NAMALWA (cell line): Measurements from ENCODE around the gene RAB32.
"Not testable (repeated sequence)": the region's sequence is repeated elsewhere in the genome, so short reads cannot be mapped to it uniquely, and the experiment has no call there.

Experiments
- DNase-seq: peaks from one replicate; pipeline ENCODE4 v3.0.0-alpha.2; 2015; ENCODE audit warnings: low spot score

RAB32 gene

DNA sequence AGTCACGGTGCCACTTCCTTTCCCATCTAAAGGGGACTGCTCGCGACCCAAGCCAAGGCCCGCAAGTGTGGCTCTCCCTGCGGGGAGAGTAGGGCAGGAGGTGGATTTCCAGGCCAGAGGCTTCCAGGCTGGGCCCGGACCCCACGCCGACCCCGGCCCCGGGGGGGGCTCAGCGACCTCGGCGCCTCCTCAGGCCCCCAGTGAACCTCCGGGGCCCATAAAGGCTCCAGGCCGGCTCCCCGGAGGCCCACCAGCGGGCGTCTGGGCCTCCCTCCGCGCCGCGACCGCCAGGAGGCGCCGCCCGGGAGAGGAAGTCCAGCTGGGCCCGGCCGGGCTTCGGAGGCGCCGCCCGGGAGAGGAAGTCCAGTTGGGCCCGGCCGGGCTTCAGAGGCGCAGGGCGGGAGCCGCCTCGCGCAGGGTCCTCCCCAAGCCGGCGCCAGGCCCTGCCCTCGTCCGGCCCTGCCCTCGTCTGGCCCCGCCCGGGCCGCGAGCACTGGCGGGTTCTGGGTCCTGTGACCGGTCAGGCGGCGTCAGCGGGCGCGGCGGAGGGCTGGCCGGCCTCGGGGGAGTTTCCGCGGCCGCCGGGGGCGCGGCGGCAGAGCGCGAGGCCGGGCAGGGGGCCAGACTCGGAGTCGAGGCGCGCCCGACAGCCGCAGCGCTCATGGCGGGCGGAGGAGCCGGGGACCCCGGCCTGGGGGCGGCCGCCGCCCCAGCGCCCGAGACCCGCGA, at the start of gene RAB32:
RAB32 (plus strand) TSS at position 623 of the 729 bp plus-strand sequence; CDS start at position 662, 39 bp downstream.
- DNase-seq: no peak

DNA sequence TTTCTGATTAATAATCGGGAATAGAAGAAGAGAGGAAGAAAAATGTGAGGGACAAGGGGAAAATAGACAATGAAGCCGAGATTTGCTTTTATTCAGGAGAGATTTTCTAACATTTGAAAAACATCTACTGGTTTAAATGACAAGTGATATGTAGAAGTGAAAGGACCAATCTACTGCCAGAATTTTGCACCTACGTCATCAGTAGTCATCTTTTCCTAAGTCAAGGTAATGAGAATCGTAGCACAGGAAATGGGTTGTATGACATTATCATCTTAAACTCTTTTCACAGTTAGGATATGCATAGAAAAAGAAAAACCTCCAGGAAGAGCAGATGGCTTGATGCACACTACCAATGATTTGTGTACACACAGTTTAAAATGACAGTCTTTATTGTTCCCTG, 45.3 kb upstream of the RAB32 start:
- DNase-seq: no peak

DNA sequence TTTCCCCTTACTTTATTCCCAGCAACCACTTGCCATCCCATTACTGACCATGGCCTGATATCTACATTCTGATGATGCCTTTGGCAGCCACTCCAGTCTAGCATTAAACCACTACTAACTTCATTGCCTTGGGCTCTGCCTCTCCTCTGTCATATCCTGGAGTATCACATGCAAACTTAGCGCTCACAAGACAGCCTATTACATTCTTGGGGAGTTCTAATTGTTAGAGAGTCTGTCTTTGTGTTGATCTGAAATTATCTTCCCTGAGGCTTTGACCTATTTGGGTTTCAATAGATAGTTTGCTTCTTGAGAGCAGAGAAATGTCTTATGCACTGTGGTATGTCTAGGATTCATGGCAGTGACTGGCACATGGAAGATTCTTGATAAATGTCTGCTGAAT, 40.5 kb upstream of the RAB32 start:
- DNase-seq: no peak

DNA sequence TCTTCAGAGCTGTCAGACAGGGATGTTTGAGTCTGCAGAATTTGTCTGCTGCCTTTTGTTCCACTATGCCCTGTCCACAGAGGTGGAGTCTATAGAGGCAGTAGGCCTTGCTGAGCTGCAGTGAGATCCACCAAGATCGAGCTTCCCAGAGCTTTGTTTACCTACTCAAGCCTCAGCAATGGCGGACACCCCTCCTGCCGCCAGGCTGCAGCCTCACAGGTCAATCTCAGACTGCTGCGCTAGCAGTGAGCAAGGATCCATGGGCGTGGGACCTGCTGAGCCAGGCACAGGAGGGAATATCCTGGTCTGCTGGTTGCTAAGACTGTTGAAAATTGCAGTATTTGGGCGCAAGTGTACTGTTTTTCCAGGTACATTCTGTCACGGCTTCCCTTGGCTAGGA, 28.4 kb upstream of the RAB32 start:
- DNase-seq: no peak

DNA sequence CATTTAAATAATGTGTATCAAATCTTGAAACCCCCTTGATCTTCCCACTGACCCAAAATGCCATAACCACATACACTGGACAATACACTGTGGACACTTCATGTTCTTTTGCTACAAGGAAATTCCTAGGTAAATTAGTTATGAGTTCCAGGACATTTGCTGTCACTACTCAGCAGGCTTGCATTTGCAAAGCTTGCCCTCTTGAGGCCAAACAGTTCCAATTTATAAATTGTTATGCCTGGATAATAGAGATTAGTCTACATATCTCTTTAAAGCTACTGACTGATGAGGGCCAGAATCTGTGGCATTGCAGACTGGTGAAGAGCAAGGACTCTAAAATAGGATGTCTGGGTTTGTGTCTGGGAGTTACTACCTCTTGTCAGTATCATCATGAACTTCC, 17.4 kb upstream of the RAB32 start:
- no peak for DNase-seq

DNA sequence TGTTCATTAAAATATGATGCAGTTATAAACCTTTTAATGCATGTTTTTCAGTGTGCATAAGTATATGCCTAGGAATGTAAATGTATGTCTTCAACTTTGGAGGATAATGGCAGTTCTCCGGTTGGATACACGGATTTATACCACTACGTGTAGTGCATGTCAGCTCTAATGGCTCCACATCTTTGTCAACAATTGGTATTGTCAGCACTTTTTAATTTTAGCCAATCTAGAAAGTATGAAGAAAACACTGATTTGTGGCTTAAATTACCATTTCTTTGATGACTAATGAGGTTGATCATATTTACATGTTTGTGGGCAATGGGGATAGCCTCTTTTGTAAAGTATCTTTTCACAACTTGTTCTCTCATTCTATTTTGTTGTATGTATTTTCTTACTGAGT, 10.9 kb upstream of the RAB32 start:
- no peak for DNase-seq

DNA sequence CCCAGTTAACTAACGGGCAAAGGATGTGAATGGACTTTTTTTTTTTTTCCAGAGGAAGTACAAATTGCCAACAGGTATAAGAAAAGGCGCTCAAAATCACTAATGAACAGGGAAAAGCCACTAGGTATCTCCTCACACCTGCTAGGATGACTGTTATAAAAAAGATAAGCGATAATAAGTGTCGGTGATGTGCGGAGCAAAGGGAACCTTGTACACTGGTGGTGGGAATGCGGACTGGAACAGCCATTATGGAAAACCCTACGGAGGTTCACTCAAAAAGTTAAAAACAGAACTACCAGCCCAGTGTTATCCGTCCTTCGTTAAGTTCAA, 787 bp upstream of the RAB32 start:
- no peak for DNase-seq

DNA sequence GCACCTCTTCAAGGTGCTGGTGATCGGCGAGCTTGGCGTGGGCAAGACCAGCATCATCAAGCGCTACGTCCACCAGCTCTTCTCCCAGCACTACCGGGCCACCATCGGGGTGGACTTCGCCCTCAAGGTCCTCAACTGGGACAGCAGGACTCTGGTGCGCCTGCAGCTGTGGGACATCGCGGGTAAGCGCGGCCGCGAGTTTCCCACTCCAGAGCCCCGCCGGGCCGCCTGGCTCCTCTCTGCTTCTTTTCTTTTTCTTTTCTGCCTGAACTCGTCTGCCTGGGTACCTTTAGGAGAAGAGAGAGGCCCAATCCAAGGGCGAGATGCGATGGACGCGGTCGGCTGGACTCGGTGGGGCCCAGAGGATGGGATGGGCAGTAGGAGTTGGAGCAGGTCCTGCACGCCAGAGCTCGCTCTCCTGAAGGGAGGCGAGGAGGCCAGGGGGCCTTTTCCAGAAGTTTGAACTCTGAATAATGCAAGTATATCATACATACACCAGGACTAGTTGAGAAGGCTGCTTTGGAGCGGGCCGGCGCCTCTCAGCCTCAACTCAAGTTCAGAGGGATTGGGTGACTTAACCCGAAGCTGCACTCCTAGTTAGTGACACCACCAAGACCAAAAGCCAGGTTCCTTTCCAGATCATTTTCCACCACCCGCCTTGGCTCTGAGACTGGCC, 445 bp downstream of the RAB32 start:
- no peak for DNase-seq

DNA sequence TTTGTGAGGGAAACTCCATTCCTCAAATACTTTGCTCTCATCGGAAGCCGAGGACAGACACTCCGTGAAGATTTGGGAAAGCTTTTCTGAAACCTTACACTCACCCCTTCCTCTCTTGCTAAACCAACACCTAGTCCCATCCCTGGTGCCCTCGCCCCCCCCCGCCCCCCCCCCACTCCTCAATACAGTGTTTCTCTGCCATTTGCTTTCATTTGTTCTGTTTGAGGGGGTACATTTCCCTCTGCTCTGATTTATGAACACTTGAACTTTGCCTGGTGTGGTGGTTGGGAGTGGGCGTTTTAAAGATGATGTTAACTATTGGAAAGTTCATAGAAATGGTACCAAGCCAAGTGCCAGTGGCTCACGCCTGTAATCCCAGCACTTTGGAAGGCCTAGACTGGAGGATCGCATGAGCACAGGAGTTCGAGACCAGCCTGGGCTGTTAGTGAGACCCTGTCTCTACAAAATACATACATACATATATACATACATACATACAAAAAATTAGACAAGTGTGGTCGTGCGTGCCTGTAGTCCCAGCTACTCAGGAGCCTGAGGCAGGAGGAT, 1.1 kb downstream of the RAB32 start:
- DNase-seq: no peak

DNA sequence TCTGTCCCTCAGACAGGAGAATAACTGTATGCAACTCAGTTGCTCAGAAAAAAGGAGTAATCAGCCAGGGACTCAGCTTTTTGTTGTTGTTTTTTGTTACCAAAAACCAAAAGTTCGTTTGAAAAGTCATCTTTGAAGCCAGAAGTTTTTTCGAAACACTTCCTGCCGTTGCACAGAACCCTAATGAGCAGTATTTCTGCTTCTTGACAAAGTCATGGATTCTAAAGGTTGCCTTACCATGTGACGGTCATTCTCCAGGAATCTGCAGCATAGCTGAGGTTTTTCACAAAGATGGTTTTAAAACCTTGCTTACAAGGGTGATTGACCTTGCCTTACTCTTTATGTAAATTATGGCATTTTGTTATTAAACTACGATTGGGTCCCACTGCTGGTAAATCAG, 1.9 kb downstream of the RAB32 start:
- no peak for DNase-seq

DNA sequence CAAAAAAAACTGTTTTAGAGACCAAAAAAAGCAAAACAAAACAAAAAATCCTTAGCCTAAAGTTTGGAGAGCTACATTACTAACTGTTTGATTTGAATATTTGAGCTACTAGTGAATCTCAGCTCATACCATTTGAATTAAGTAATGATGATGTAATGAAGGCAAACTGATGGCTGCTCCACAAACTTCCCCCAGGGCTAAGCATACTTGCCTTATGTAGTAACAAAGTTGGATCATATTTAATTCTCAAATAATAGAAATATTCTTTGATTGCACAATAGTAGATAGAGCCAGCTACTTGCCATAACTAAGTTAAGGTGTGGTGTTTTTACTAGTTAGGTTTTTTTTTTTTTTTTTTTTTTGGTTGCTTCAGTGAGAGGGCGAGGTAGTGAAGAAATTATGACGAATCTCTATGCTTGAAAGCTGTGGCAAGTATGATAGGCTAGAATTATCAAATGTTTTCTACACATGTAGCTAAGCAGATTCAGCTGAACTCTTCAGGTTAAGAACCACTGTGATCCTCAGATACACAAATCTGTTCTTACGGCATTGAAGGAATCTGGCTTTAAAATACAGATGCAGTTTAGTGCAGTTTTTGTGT, 2.9 kb downstream of the RAB32 start:
- no peak for DNase-seq

DNA sequence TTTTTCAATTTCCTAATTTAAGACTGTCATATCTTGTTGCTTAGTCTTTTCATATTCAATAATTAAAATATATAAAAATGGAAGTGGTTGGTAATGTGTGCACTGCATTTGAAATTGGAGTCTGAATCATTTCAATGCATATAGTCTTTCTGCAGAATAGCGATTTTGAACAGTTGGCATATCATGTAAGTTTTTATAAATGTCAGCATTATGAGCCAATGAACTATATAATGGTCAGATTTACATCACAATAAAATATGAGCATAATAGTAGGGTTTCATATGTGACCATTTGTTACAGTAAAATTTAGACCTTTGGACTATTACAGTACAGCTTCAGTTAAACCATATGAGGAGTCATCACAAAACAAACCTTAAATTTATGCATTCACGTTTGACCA, 4.3 kb downstream of the RAB32 start:
- DNase-seq: no peak

DNA sequence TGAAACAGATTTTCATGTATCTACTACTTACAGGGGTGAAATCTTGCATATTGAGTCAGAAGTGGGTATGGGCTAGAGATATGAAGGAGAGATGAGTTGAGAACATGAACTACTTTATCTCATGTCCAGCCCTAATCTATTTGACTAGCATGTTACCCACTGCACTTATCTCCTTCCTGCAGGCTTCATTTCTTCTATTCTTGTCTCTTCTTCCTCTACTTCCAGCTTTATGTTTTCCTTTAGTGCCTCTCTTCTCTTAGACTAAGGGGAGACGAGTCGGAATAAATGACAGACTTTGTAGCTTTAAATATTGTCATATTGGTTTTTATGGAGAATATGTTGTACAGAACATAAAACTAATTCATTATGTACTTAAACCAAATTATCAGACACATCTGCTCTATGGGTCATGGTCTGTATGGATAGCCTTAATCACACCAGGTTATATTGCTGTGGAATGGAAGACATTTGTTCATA, 5.3 kb downstream of the RAB32 start:
- DNase-seq: no peak

DNA sequence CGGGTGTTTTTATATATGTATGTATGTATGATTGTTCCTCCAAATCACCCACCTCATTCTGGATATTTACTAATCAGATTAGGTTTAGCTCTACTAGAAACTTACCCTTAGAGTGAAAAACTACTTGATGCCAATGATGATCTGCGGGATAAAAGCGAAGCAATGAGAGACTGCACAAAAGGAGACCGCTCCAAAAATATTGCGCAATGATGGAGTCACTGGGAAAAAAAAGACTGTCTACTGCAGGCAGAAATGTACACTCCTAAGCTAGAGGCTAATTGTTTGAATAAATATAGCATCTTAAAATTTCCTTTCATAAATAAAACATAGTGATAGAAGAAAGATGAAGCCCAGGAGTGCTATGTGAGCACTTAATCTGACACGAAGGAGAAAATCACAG, 7.3 kb downstream of the RAB32 start:
- no peak for DNase-seq

DNA sequence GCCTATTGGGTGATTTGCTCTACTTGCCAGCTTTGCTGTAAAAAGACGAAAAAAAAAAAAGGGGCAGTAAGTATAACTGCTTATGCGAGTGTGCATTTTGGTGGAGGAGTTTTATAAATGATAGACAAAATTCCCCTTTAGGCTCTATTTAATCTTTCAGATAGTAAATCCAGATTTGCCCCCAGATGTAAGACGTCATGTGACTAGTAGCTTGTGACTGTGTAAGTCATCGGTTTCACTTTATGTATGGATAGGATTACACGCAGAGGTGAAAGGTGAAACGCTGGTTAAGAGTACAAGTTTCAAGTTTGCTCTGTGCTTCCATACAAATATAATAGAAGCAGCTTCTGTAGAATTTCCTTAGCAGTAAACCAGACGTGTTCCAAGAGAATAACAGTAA, 7.9 kb downstream of the RAB32 start:
- DNase-seq: no peak

DNA sequence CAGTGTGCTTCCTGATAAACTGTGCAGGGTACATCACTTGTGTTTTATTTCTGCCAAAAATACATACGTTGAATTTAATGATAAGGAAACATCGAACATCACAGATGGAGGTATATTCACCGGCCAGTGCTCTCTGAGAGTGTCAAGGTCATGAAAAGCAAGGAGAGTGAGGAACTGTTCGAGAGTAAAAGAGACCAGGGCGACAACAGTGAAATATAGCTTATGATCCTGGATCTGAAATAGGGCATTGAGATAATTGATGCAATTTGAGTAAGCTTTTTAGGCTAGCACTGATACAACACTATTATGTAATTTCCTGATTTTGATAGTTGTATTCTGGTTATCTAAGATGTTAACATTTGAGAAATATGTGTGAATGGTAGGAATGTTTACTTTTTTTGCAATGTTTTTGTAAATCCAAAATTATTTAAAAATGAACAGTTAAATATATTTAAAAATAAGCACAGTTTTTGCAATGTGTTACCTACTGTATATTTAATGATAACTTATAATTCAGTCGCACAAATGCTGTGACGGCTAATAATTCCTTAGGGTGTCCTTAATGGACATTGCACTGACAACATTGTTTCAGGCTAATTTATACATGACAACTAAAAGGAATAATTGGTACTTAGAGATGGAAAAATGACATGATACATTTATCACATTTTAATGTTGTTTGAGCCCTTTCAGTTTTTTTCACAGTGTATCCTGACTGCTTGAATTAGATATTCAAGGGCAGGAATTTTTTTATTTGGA, 9.9 kb downstream of the RAB32 start:
- DNase-seq: no peak

DNA sequence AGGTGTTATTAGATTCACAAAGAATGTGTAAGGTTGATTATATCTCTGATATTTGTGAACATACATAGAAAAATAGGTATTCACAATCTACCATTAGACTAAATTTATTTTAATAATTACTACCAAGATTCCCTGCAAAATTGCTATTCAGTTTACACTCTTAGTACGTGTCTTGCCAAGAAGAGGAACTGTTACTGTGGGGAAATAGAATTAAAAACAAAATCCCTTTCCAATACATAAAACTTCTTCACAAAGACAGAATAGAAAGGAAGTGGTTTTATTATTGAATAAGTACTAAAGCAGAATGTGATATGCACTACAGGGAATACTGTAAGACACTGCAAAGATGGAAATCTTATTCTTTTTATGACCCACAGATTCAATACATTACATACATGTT, 17.0 kb downstream of the RAB32 start:
- DNase-seq: no peak

DNA sequence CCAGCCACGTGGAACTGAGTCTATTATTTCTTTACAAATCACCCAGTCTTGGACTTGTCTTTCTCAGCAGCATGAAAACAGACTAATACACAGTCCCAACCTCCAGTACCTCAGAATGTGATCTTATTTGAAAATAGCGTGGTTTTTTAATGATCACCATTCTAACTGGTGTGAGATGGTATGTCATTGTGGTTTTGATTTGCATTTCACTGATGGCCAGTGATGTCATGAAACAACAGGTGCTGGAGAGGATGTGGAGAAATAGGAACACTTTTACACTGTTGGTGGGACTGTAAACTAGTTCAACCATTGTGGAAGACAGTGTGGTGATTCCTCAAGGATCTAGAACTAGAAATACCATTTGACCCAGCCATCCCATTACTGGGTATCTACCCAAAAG, 23.0 kb downstream of the RAB32 start:
- not testable (repeated sequence) for DNase-seq

DNA sequence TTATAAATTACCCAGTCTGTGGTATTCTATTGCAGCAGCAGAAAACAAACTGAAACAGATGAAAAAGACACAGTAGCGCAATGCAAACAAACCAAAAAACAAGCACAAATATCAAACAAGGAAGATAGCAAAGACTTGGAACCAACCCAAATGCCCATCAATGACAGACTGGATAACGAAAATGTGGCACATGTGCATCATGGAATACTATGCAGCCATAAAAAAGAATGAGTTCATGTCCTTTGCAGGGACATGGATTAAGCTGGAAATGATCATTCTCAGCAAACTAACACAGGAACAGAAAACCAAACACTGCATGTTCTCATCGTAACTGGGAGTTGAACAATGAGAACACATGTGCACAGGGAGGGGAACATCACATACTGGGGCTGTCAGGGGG, 25.0 kb downstream of the RAB32 start:
- DNase-seq: not testable (repeated sequence)

DNA sequence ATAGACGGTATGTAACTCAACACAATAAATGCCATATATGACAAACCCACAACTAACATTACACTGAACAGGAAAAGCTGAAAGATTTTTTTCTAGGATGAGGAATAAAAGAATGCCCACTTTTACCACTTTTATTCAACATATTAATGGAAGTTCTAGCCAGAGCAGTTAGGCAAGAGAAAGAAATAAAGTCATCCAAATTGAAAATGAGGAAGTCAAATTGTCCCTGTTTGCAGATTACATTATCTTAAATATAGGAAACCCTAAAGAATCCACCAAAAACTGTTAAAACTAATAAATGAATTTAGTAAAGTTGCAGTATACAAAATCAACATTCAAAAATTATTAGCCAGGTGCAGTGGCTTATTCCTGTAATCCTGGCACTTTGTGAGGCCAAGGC, 30.6 kb downstream of the RAB32 start:
- DNase-seq: no peak

DNA sequence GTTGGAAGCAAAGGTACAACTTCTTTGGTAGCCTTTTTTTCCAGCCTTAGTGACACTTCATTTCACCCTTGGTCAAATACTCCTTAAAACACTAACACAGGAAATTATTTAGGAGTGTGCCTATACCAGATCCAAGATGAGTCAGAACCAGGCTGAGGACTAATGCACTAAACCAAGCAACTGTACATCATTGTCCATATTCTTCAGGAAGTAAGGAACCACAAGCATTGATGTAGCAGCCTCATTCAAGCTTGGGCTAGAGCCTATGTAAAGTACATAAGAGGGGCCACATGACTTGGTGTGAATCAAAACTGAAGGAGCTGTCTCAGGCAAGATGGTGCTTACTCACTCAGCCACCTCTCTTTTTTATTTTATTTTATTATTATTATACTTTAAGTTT, 34.4 kb downstream of the RAB32 start:
- no peak for DNase-seq

DNA sequence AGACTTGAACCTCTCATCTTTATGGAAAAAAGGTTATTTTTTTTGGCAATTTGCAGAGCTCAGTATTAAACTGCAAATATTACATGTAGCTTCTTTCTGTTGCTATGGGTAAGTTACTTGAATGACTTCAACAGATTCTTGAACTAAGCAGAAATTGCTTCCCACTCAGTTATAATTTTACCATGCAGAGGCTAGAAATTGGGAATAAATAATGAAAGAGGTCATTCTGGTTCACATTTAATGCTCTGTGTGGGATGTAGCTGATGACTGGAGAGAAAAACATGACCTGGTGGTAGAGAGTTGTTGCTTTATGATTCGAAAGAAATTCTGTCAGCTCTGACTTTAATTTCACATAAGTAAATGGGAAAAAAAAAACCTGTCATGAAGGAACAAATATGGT, 38.3 kb downstream of the RAB32 start:
- no peak for DNase-seq

DNA sequence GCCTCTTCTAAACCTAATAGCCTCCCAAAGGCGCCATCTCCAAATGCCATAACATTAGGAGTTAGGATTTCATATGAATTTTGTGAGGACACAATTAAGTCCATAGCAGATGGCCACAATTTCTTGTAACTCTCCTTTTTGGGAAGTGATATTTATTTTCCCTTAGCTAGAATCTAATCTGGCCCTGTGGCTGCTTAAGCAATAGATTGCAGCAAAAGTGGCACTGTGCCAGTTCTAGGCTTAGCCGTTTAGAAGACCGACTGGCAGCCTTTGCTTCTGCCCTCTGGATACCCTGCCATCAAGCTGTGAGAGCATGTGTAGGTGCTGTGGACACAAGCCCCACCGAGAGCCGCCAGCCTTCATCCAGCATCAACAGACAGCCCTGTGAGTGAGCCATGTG, 39.2 kb downstream of the RAB32 start:
- DNase-seq: no peak
